Progenitor cell of endocrine pancreas (in vitro differentiated cells): ENCODE results near the gene DNAJC1. TPM values are rescaled to one million over a fixed set of nuclear protein-coding genes. Genes with fewer than 3 reads are reported as not detected.

Experiments
- DNase-seq: peaks from one replicate; pipeline ENCODE4 v3.0.0; 2021; ENCODE audit warnings: low spot score; ENCODE audit not compliant: unreplicated experiment
- H3K27ac Mint-ChIP-seq: 2 replicates; pipeline ENCODE4 v1.8.0; 2021; ENCODE audit warnings: mild to moderate bottlenecking, moderate library complexity, mixed read lengths
- H3K27me3 Mint-ChIP-seq: 2 replicates; pipeline ENCODE4 v1.8.0; 2021; ENCODE audit warnings: mixed read lengths
- H3K36me3 Mint-ChIP-seq: 2 replicates; pipeline ENCODE4 v1.8.0; 2022; ENCODE audit warnings: mixed read lengths; ENCODE audit not compliant: insufficient read depth
- H3K4me1 Mint-ChIP-seq: 2 replicates; pipeline ENCODE4 v1.8.0; 2021; ENCODE audit warnings: low read depth, mixed read lengths
- H3K4me3 Mint-ChIP-seq: 2 replicates; pipeline ENCODE4 v1.8.0; 2021; ENCODE audit warnings: low read depth, mild to moderate bottlenecking, moderate library complexity, mixed read lengths
- H3K9me3 Mint-ChIP-seq: 2 replicates; pipeline ENCODE4 v1.8.0; 2021; ENCODE audit warnings: low read depth, mixed read lengths
- total RNA-seq: library from RNA; stranded (reverse); gene quantifications from 2 replicates; pipeline ENCODE4 v1.2.1, GENCODE V29; 2021
- TF ChIP-seq, protein P1 (sequence below): fragments of 200-600 bp; sonication (generic); IDR thresholded peaks from one replicate; pipeline ENCODE4 v1.5.0; 2021; ENCODE audit warnings: antibody characterized with exemption, mild to moderate bottlenecking; ENCODE audit not compliant: unreplicated experiment

The DNAJC1 gene
- total RNA-seq, 1 donor from 2014 or later, result 28.5 TPM

DNA sequence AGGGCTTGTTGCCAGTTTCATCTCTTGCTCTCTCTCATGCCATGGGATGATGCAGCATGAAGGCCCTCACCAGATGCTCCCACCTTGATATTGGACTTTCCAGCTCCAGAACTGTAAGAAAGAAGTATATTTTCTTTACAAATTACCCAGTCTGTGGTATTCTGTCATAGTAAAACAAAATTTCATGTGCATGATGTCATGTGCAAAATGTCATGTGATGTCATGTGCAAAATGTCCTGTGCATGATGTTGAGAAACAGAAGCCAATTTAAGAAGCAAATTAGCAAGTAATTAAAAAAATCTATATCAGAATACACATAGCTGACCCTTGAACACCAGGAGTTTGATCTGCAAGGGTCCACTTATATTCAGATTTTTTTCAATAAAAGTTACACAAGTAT is 56.6 kb downstream of the DNAJC1 start:
- H3K4me3 Mint-ChIP-seq, result no peak overlapping the region
- H3K9me3 Mint-ChIP-seq, result peaks cover 3% of the 10 kb centered on the region
- no peaks in the 10 kb centered on the region for H3K36me3 Mint-ChIP-seq
- H3K27me3 Mint-ChIP-seq, result no peaks in the 10 kb centered on the region
- no peak overlapping the region for H3K27ac Mint-ChIP-seq
- TF ChIP-seq, protein P1, sequence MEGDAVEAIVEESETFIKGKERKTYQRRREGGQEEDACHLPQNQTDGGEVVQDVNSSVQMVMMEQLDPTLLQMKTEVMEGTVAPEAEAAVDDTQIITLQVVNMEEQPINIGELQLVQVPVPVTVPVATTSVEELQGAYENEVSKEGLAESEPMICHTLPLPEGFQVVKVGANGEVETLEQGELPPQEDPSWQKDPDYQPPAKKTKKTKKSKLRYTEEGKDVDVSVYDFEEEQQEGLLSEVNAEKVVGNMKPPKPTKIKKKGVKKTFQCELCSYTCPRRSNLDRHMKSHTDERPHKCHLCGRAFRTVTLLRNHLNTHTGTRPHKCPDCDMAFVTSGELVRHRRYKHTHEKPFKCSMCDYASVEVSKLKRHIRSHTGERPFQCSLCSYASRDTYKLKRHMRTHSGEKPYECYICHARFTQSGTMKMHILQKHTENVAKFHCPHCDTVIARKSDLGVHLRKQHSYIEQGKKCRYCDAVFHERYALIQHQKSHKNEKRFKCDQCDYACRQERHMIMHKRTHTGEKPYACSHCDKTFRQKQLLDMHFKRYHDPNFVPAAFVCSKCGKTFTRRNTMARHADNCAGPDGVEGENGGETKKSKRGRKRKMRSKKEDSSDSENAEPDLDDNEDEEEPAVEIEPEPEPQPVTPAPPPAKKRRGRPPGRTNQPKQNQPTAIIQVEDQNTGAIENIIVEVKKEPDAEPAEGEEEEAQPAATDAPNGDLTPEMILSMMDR, result no peak
- no peak for DNase-seq
- H3K4me1 Mint-ChIP-seq, result peaks cover 7% of the 10 kb centered on the region

DNA sequence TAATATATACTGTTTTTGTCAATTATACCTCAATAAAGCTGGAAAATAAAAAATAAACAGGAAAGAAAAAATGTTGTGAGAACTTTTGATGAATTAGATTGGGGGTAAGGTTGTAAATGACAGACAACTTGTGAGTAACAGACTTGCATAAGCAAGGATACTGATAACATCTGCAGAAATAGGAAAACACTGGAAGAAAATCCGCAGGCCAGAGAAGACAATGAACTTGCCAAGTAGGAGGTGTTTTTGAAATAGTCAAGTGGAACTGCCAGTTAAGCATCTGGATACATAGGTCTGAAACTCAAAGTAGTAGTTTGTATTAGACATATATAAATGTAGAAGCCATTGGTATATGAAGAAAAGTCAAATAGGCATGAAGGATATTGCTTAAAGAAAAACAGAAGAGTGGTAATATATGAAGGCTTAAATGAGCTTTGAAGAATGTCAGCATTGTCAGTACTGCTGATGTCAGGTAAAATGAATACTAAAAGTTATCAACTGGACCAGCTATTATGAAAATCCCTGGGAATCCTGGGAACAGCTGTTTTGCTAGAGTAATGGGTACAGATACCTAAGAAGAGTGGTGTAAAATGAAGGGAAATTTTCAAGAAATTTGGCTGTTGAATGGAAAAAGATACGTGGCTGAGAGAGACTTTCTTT is 58.7 kb downstream of the DNAJC1 start:
- Mint-ChIP-seq H3K27me3 (no peaks in the 10 kb centered on the region), H3K9me3 (peaks cover 3% of the 10 kb centered on the region), H3K4me3 (no peak overlapping the region), H3K27ac (no peak overlapping the region), H3K36me3 (no peaks in the 10 kb centered on the region), H3K4me1 (peaks cover 14% of the 10 kb centered on the region)
- TF ChIP-seq, protein P1, result no peak
- DNase-seq, result no peak

DNA sequence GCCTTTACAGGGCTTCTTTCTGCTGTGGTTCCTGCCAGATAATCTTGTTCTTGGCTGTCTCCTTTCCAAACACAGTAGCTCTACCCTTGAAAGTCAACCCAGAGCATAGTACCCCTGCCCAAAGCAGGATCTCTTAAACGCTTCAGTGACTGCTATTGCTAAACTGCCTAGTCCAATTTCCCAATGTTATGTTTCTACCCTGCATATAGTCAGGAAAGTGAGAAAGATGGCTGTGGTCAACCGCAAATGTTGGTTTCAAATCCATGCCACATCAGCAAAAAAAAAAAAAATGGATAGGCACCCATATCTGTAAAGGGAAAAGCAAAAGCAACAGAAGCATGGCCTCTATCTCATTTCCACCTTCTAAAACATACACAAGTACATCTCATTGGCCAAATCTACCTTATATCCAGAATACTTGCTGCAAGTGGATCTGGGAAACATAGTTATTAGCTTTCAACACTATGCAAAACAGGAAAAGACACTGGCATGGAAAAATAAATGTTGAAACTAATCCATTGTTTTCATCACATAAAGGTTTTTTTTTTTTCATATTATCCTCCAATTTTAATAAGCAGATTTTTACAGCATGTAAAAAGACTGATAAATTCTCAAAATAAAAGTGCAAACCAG is 59.8 kb downstream of the DNAJC1 start:
- H3K27me3 Mint-ChIP-seq, result no peaks in the 10 kb centered on the region
- no peak for DNase-seq
- H3K4me3 Mint-ChIP-seq, result no peak overlapping the region
- TF ChIP-seq, protein P1, result no peak
- peaks cover 6% of the 10 kb centered on the region for H3K36me3 Mint-ChIP-seq
- no peak overlapping the region for H3K27ac Mint-ChIP-seq
- peaks cover 19% of the 10 kb centered on the region for H3K4me1 Mint-ChIP-seq
- peaks cover 6% of the 10 kb centered on the region for H3K9me3 Mint-ChIP-seq

DNA sequence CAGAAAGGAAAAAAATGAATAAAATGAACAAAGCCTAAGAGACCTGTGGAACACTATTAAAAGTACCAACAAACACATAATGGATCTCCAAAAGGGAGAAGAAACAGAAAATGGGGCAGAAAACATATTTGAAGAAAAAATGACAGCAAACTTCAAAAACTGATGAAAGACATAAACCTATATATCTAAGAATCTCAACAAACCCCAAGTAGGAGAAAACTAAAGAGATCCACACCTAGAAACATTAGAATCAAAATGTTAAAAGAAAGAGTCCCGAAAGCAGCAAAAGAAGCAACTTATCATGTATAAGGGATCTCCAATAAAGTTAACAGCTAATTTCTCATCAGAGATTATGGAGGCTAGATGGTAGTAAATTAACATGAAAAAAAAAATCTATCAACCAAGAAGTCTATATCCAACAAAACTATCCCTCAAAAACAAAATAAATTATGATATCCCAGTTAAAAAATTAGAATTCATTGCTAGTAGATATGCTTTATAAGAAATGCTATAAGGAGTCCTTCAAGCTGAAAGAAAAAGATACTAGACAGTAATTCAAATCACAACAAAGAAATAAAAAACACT is 68.0 kb downstream of the DNAJC1 start:
- no peaks in the 10 kb centered on the region for H3K27me3 Mint-ChIP-seq
- H3K4me1 Mint-ChIP-seq, result peaks cover 9% of the 10 kb centered on the region
- TF ChIP-seq, protein P1, result no peak
- no peak overlapping the region for H3K4me3 Mint-ChIP-seq
- H3K27ac Mint-ChIP-seq, result no peak overlapping the region
- peaks cover 17% of the 10 kb centered on the region for H3K36me3 Mint-ChIP-seq
- H3K9me3 Mint-ChIP-seq, result peaks cover 19% of the 10 kb centered on the region
- DNase-seq, result no peak

DNA sequence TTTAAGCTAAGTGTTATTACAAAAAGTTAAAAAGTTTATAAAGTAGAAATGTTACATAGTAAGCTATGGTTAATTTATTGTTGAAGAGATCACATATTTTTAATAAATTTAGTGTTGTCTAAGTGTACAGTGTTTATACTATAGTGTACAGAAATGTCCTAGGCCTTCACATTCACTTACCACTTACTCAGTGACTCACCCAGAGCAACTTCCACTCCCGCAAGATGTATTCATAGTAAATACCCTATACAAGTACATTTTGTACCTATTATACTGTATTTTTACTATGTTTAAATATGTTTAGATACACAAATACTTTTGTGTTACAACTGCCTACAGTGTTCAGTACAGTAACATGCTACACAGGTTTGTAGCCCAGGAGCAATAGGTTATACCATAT is 69.2 kb downstream of the DNAJC1 start:
- Mint-ChIP-seq H3K36me3 (peaks cover 15% of the 10 kb centered on the region), H3K27ac (no peak overlapping the region), H3K4me3 (no peak overlapping the region), H3K9me3 (peaks cover 19% of the 10 kb centered on the region), H3K27me3 (no peaks in the 10 kb centered on the region), H3K4me1 (peaks cover under 1% of the 10 kb centered on the region)
- no peak for DNase-seq
- TF ChIP-seq, protein P1, result no peak
